GM12878 (cell line): ENCODE results near the gene DUSP16. TPM values are rescaled to one million over a fixed set of nuclear protein-coding genes. Genes with fewer than 3 reads are reported as not detected.
A peak's percentile ranks its signal among the peaks of the same experiment; 100 is the strongest.

Source experiments
- CREB1 ChIP-seq: IDR thresholded peaks from 2 replicates; pipeline ENCODE4 v1.6.1; 2012; ENCODE audit warnings: low read depth, mild to moderate bottlenecking, inconsistent platforms
- KDM1A ChIP-seq: fragments of 200-600 bp; sonication (generic); IDR thresholded peaks from 2 replicates; pipeline ENCODE4 v1.6.1; 2016; ENCODE audit warnings: borderline replicate concordance
- KLF5 ChIP-seq: fragments of 450-650 bp; IDR thresholded peaks from 2 replicates; pipeline ENCODE4 v1.6.1; 2014; ENCODE audit warnings: mild to moderate bottlenecking; ENCODE audit not compliant: partially characterized antibody
- NKRF ChIP-seq: fragments of 450-650 bp; conservative IDR thresholded peaks from 2 replicates; pipeline ENCODE4 v1.6.1; 2017; ENCODE audit warnings: mild to moderate bottlenecking, moderate library complexity
- RELA ChIP-seq: fragments of 450-650 bp; IDR thresholded peaks from 2 replicates; pipeline ENCODE4 v1.8.0; 2014; ENCODE audit warnings: borderline replicate concordance; ENCODE audit not compliant: partially characterized antibody
- REST ChIP-seq: IDR thresholded peaks from 2 replicates; pipeline ENCODE4 v1.6.1; 2012; ENCODE audit warnings: mild to moderate bottlenecking, low read depth, low read length
- RUNX3 ChIP-seq: IDR thresholded peaks from 2 replicates; pipeline ENCODE4 v1.6.1; 2012; ENCODE audit warnings: low read length, inconsistent platforms
- SUZ12 ChIP-seq: fragments of 200-600 bp; sonication (generic); IDR thresholded peaks from one replicate; pipeline ENCODE4 v1.6.1; 2018; ENCODE audit warnings: antibody characterized with exemption, mild to moderate bottlenecking; ENCODE audit not compliant: unreplicated experiment
- USF2 ChIP-seq: IDR thresholded peaks from 2 replicates; pipeline ENCODE4 v1.6.1; 2011; ENCODE audit warnings: low read depth, low read length, improper control_type of control experiment, borderline replicate concordance
- ZSCAN29 ChIP-seq: fragments of 450-650 bp; IDR thresholded peaks from 2 replicates; pipeline ENCODE4 v1.6.1; 2017; ENCODE audit warnings: mild to moderate bottlenecking, moderate library complexity
- polyA plus RNA-seq, 11 experiments: library from polyadenylated mRNA; depleted of rRNA in 4 of 11; unstranded in 6 of 11; stranded (reverse) in 5 of 11; fragments of >200 nt; fragmentation: Nextera tagmentation in 4 of 11; fragmentation: Illumina TruSeq in 1 of 11; extraction: Ambion mirVana in 4 of 11; extraction: Trizol in 1 of 11; gene quantifications; 1 replicate in 1 of 11; 2 replicates in 10 of 11; pipeline versions ENCODE4 v1.2.1 to v1.2.3, GENCODE V29; 2011 to 2016; ENCODE audit warnings: inconsistent platforms in 2 of 11, missing spikeins in 2 of 11, low read depth in 1 of 11
- total RNA-seq, 4 experiments: library from RNA; depleted of rRNA in 3 of 4; stranded (reverse); fragments of >200 nt in 3 of 4; fragmentation: Illumina TruSeq in 1 of 4; extraction: Trizol in 1 of 4; gene quantifications; 2 replicates each; pipeline versions ENCODE4 v1.2.1 to v1.2.3, GENCODE V29; 2013 to 2021
- TF ChIP-seq, protein P1 (sequence below): fragments of 150-350 bp; IDR thresholded peaks from 2 replicates; pipeline ENCODE4 v1.6.1; 2016; ENCODE audit warnings: low read depth, low read length
- TF ChIP-seq, protein P2 (sequence below): fragments of 450-650 bp; IDR thresholded peaks from 2 replicates; pipeline ENCODE4 v1.6.1; 2017; ENCODE audit warnings: antibody characterized with exemption, mild to moderate bottlenecking, moderate library complexity

The DUSP16 gene
- total and polyA plus RNA-seq, 10 of the 15 experiments (the other 5 are each of a cell fraction or from before 2014, with no cell fraction given), result 3.9 to 75.3 (median 26.8) TPM

DNA sequence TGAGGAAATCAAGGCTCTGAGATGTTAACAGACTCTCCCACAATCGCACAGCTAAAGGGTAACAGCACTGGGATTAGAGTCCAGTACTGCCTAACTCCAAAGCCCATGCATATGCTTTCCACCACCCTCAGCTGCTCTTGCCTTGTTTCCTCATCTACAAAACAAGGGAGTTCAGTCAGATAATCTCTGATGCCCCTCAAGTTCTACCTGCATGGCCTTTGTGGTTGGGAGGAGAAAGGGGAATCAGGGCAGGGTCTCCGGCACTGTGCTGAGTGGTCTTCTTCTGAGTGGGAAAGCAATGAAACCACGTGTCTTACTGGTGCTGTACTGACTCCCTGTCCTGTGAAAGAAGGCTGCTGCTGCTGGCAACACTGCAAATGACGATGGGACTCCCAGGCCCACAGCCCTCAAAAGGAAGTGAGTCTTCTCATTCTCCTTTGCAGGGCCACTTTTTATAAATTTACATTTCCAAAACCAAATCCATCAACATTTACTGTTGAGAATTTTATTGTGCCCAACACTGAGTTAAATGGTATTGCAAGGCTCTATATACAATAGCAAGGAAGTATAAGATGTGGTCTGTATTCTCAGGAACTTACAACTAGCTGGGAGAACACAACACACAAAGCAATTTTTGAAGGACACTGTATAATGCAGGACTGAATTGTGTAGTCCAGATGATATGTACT is 19.7 kb upstream of the DUSP16 start (continued):
- TF ChIP-seq, protein P1, sequence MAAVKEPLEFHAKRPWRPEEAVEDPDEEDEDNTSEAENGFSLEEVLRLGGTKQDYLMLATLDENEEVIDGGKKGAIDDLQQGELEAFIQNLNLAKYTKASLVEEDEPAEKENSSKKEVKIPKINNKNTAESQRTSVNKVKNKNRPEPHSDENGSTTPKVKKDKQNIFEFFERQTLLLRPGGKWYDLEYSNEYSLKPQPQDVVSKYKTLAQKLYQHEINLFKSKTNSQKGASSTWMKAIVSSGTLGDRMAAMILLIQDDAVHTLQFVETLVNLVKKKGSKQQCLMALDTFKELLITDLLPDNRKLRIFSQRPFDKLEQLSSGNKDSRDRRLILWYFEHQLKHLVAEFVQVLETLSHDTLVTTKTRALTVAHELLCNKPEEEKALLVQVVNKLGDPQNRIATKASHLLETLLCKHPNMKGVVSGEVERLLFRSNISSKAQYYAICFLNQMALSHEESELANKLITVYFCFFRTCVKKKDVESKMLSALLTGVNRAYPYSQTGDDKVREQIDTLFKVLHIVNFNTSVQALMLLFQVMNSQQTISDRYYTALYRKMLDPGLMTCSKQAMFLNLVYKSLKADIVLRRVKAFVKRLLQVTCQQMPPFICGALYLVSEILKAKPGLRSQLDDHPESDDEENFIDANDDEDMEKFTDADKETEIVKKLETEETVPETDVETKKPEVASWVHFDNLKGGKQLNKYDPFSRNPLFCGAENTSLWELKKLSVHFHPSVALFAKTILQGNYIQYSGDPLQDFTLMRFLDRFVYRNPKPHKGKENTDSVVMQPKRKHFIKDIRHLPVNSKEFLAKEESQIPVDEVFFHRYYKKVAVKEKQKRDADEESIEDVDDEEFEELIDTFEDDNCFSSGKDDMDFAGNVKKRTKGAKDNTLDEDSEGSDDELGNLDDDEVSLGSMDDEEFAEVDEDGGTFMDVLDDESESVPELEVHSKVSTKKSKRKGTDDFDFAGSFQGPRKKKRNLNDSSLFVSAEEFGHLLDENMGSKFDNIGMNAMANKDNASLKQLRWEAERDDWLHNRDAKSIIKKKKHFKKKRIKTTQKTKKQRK, result no peak
- TF ChIP-seq SUZ12, result no peak
- peak; percentile 45; the same call in 1 of the 2 replicates for TF ChIP-seq RUNX3
- no peak for TF ChIP-seq NKRF
- TF ChIP-seq, protein P2, sequence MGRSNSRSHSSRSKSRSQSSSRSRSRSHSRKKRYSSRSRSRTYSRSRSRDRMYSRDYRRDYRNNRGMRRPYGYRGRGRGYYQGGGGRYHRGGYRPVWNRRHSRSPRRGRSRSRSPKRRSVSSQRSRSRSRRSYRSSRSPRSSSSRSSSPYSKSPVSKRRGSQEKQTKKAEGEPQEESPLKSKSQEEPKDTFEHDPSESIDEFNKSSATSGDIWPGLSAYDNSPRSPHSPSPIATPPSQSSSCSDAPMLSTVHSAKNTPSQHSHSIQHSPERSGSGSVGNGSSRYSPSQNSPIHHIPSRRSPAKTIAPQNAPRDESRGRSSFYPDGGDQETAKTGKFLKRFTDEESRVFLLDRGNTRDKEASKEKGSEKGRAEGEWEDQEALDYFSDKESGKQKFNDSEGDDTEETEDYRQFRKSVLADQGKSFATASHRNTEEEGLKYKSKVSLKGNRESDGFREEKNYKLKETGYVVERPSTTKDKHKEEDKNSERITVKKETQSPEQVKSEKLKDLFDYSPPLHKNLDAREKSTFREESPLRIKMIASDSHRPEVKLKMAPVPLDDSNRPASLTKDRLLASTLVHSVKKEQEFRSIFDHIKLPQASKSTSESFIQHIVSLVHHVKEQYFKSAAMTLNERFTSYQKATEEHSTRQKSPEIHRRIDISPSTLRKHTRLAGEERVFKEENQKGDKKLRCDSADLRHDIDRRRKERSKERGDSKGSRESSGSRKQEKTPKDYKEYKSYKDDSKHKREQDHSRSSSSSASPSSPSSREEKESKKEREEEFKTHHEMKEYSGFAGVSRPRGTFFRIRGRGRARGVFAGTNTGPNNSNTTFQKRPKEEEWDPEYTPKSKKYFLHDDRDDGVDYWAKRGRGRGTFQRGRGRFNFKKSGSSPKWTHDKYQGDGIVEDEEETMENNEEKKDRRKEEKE, result no peak
- no peak; the same call in 1 of the 2 replicates for TF ChIP-seq USF2
- TF ChIP-seq CREB1, result no peak
- TF ChIP-seq ZSCAN29, result no peak
- no peak for TF ChIP-seq RELA
- TF ChIP-seq KLF5, result no peak
- TF ChIP-seq KDM1A, result no peak
- TF ChIP-seq REST, result no peak
